PFSK-1 (cell line): ENCODE results near the gene SLC6A17.

Source experiments
- POLR2AphosphoS5 ChIP-seq: IDR thresholded peaks from 2 replicates; pipeline ENCODE4 v1.6.1; 2012; ENCODE audit warnings: low read depth, mild to moderate bottlenecking, control low read depth, low read length, moderate library complexity
- SIN3A ChIP-seq: IDR thresholded peaks from 2 replicates; pipeline ENCODE4 v1.6.1; 2012; ENCODE audit warnings: mild to moderate bottlenecking, low read length, moderate library complexity, borderline replicate concordance; ENCODE audit not compliant: insufficient read depth
- TAF1 ChIP-seq: IDR thresholded peaks from 2 replicates; pipeline ENCODE4 v1.6.1; 2012; ENCODE audit warnings: low read length, control low read depth, borderline replicate concordance; ENCODE audit not compliant: insufficient read depth
- TF ChIP-seq, protein P1 (sequence below), 2 experiments: IDR thresholded peaks; 2 replicates each; pipeline versions ENCODE4 v1.6.1 to v1.8.0; 2011 to 2012; ENCODE audit warnings: low read depth in 2 of 2, low read length in 2 of 2, control low read depth in 1 of 2, inconsistent platforms in 1 of 2, mild to moderate bottlenecking in 1 of 2, moderate library complexity in 1 of 2; ENCODE audit not compliant: insufficient read depth in 1 of 2

DNA sequence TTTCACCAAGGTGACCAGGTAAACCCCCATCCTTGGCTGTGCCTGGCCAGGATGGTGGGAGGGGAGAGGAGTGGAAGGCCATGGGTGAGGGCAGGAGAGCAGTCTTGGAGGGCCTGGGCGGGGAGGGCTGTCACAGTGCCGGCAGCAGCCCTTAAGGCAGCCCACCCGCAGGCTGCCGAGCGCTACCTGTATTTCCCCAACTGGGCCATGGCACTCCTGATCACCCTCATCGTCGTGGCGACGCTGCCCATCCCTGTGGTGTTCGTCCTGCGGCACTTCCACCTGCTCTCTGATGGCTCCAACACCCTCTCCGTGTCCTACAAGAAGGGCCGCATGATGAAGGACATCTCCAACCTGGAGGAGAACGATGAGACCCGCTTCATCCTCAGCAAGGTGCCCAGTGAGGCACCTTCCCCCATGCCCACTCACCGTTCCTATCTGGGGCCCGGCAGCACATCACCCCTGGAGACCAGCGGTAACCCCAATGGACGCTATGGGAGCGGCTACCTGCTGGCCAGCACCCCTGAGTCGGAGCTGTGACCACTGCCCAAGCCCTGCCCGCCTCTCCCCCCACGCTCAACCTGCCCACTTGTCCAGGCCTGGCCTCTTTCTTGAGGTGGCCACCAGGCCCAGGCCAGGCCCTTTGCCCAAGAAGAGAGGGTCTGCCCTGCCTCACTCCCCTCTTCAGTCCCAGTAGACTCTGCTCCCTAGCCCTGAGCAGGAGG lies 47.8 kb downstream of the SLC6A17 start:
- TF ChIP-seq, protein P1, sequence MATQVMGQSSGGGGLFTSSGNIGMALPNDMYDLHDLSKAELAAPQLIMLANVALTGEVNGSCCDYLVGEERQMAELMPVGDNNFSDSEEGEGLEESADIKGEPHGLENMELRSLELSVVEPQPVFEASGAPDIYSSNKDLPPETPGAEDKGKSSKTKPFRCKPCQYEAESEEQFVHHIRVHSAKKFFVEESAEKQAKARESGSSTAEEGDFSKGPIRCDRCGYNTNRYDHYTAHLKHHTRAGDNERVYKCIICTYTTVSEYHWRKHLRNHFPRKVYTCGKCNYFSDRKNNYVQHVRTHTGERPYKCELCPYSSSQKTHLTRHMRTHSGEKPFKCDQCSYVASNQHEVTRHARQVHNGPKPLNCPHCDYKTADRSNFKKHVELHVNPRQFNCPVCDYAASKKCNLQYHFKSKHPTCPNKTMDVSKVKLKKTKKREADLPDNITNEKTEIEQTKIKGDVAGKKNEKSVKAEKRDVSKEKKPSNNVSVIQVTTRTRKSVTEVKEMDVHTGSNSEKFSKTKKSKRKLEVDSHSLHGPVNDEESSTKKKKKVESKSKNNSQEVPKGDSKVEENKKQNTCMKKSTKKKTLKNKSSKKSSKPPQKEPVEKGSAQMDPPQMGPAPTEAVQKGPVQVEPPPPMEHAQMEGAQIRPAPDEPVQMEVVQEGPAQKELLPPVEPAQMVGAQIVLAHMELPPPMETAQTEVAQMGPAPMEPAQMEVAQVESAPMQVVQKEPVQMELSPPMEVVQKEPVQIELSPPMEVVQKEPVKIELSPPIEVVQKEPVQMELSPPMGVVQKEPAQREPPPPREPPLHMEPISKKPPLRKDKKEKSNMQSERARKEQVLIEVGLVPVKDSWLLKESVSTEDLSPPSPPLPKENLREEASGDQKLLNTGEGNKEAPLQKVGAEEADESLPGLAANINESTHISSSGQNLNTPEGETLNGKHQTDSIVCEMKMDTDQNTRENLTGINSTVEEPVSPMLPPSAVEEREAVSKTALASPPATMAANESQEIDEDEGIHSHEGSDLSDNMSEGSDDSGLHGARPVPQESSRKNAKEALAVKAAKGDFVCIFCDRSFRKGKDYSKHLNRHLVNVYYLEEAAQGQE (IDR thresholded peaks at IDR 0.05; ENCODE audit: insufficient read depth in 1 of 2, low read depth in 2 of 2, low read length in 2 of 2) = no peak
- TF ChIP-seq POLR2AphosphoS5 (no peak), SIN3A (no peak), TAF1 (no peak)
